ENCODE measurements around the gene CLDN18. TPM values are rescaled to one million over a fixed set of nuclear protein-coding genes. Genes with fewer than 3 reads are reported as not detected.

The CLDN18 gene
- total and polyA plus RNA-seq, 2 of the 8 experiments (the other 6 are each of a cell fraction or from before 2014, with no cell fraction given) = not detected

DNA sequence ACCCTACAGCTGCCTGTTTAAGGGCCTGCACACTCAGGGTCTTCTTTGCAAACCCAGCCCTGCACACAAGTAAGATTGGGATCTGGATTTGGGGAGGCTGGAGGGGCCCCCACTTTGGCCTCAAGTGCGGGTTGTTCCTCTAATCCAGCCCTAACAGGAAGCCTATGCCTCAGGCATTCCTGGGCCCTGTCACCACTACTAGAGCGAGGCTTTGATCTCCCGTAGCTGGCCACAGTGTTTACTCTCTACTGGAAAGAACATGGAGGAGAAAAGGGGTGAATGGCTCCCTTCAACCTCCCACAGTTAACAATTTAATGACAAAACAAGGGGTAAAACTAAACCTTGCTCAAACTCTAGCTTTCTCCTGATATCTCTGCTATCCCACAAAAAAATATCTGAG, 57.0 kb downstream of the CLDN18 start:
- FAIRE-seq = no peak
- POLR2A ChIA-PET (ENCODE audit: partially characterized antibody) = no interaction called here
- Histone ChIP-seq H3K56ac (replicated peaks; ENCODE audit: insufficient read length, low read depth, low read length) (no peak overlapping the region), H3K79me2 (ENCODE audit: control insufficient read depth in 1 of 2, insufficient read depth in 2 of 2, low read length in 2 of 2) (no peaks in the 10 kb centered on the region), H2BK20ac (ENCODE audit: low read length) (no peak overlapping the region), H3K23me2 (ENCODE audit: low read depth, low read length) (no peaks in the 10 kb centered on the region), H2BK120ac (replicated peaks; ENCODE audit: low read depth, low read length) (no peak overlapping the region), H2AK5ac (ENCODE audit: low read depth, low read length) (no peak overlapping the region), H4K8ac (ENCODE audit: extremely low read depth, insufficient read depth, low read length) (no peak overlapping the region), H3K27ac (ENCODE audit: low read depth, low read length) (no peak overlapping the region), H4K5ac (ENCODE audit: insufficient read length, low read depth, low read length) (no peak overlapping the region), H3K36me3 (ENCODE audit: control insufficient read depth in 2 of 4, insufficient read depth in 4 of 4, low read length in 3 of 4) (peaks cover 3 to 15% (median 9%) of the 10 kb centered on the region in 4 experiments; a peak in 6 of 8 replicates), H3K27me3 (replicated peaks in 1 of 4; ENCODE audit: control insufficient read depth in 3 of 4, extremely low read depth in 1 of 4, insufficient read depth in 3 of 4, low read length in 3 of 4) (no peaks in the 10 kb centered on the region), H4K20me1 (replicated peaks in 1 of 2; ENCODE audit: control insufficient read depth in 1 of 2, insufficient read depth in 2 of 2, low read length in 2 of 2) (no peaks in the 10 kb centered on the region), H3K79me1 (ENCODE audit: low read depth, low read length) (no peaks in the 10 kb centered on the region), H3K4me2 (ENCODE audit: insufficient read depth in 1 of 2, low read depth in 2 of 2, low read length in 2 of 2) (no peak overlapping the region), H3K9me3 (ENCODE audit: insufficient read depth in 2 of 2, low read depth in 1 of 2, low read length in 1 of 2) (no peaks in the 10 kb centered on the region), H2BK15ac (ENCODE audit: low read length) (no peak overlapping the region), H3K23ac (ENCODE audit: insufficient read length) (no peak overlapping the region), H2AFZ (ENCODE audit: low read length) (no peak overlapping the region), H3K14ac (ENCODE audit: insufficient read length) (no peak overlapping the region), H3K4me1 (replicated peaks in 1 of 4; ENCODE audit: control insufficient read depth in 3 of 4, insufficient read depth in 4 of 4, low read length in 3 of 4) (0 out of 7 replicates have a peak, but pooled peaks cover 0 to 1% (median 0%) of the 10 kb centered on the region in 4 experiments), H3K18ac (ENCODE audit: extremely low read depth, low read length) (no peak overlapping the region), H2BK12ac (ENCODE audit: low read depth, low read length) (no peak overlapping the region), H3K4me3 (ENCODE audit: extremely low read depth in 1 of 4, insufficient read depth in 2 of 4, low read depth in 3 of 4, low read length in 4 of 4) (no peak overlapping the region), H3K9ac (replicated peaks in 1 of 4; ENCODE audit: extremely low read depth in 1 of 4, low read depth in 3 of 4, low read length in 3 of 4) (no peak overlapping the region), H2BK5ac (ENCODE audit: low read depth, low read length) (no peak overlapping the region), H3K4ac (replicated peaks; ENCODE audit: insufficient read length, low read depth, low read length) (no peak overlapping the region), H4K91ac (replicated peaks; ENCODE audit: insufficient read length, low read length) (no peak overlapping the region)
- no peak for TF ChIP-seq KDM5A (IDR thresholded peaks at IDR 0.05; ENCODE audit: low read length)
- TF ChIP-seq EP300 (IDR thresholded peaks at IDR 0.05; ENCODE audit: borderline replicate concordance in 1 of 2, low read depth in 2 of 2, low read length in 2 of 2) = no peak
- no peak for TF ChIP-seq CTBP2 (IDR thresholded peaks at IDR 0.05; ENCODE audit: borderline replicate concordance, insufficient read depth, insufficient read length, low read length)
- TF ChIP-seq SRF (IDR thresholded peaks at IDR 0.05; ENCODE audit: low read depth, low read length) = no peak
- TF ChIP-seq RBBP5 (IDR thresholded peaks at IDR 0.05; ENCODE audit: borderline replicate concordance, low read depth, low read length) = no peak
- TF ChIP-seq HDAC2 (IDR thresholded peaks at IDR 0.05; ENCODE audit: borderline replicate concordance in 1 of 2, low read depth in 2 of 2, low read length in 2 of 2) = no peak
- no peak for TF ChIP-seq EZH2 (IDR thresholded peaks at IDR 0.05; ENCODE audit: low read depth, low read length, severe bottlenecking)
- no peak for TF ChIP-seq SP2 (IDR thresholded peaks at IDR 0.05; ENCODE audit: low read length)
- 84% methylated on average over 3 of the region's 3 CpGs; no CpG with 5 or more reads in 1 of the 2 experiments for WGBS, 2 experiments (ENCODE audit: extremely low coverage in 1 of 2, insufficient coverage in 1 of 2, insufficient read length in 1 of 2, insufficient replicate concordance in 2 of 2, low coverage in 1 of 2, low lambda C conversion rate in 2 of 2, missing lambda C conversion rate in 1 of 2)
- DNase-seq (ENCODE audit: low read depth in 1 of 2, low spot score in 2 of 2) = no peak
- CTCF ChIA-PET (ENCODE audit: partially characterized antibody) = interaction anchor here (0.7 to 16.3 kb wide), 8 partner anchors 9 to 64 kb away, joined by 3 to 232 read pairs (median 6); partner anchors contain the start of gene DZIP1L
